Glutamatergic neuron (in vitro differentiated cells): ENCODE measurements around the gene A4GALT. TPM values are rescaled to one million over a fixed set of nuclear protein-coding genes. Genes with fewer than 3 reads are reported as not detected.

ENCODE experiments used
- DNase-seq: peaks from one replicate; pipeline ENCODE4 v3.0.0; 2022
- H3K27ac Mint-ChIP-seq: one replicate; pipeline ENCODE4 v1.8.0; 2020; ENCODE audit warnings: mild to moderate bottlenecking, mixed read lengths, inconsistent platforms; ENCODE audit not compliant: unreplicated experiment
- H3K27me3 Mint-ChIP-seq: one replicate; pipeline ENCODE4 v1.8.0; 2020; ENCODE audit warnings: mild to moderate bottlenecking, moderate library complexity, mixed read lengths, inconsistent platforms; ENCODE audit not compliant: unreplicated experiment
- H3K36me3 Mint-ChIP-seq: one replicate; pipeline ENCODE4 v1.8.0; 2020; ENCODE audit warnings: mild to moderate bottlenecking, mixed read lengths, inconsistent platforms; ENCODE audit not compliant: unreplicated experiment
- H3K4me1 Mint-ChIP-seq: one replicate; pipeline ENCODE4 v1.8.0; 2020; ENCODE audit warnings: mild to moderate bottlenecking, low read depth, mixed read lengths, inconsistent platforms; ENCODE audit not compliant: unreplicated experiment
- H3K4me3 Mint-ChIP-seq: one replicate; pipeline ENCODE4 v1.8.0; 2020; ENCODE audit warnings: mild to moderate bottlenecking, mixed read lengths, inconsistent platforms; ENCODE audit not compliant: unreplicated experiment
- H3K9me3 Mint-ChIP-seq: one replicate; pipeline ENCODE4 v1.8.0; 2020; ENCODE audit warnings: mild to moderate bottlenecking, moderate library complexity, mixed read lengths, inconsistent platforms; ENCODE audit not compliant: unreplicated experiment
- CTCF ChIP-seq: fragments of 200-600 bp; sonication (generic); IDR thresholded peaks from one replicate; pipeline ENCODE4 v1.5.0; 2021; ENCODE audit not compliant: partially characterized antibody, unreplicated experiment
- total RNA-seq: library from RNA; stranded (reverse); fragmentation: NEBNext Ultra II Directional; extraction: Animal tissue kit (Norgen Biotek cat#: 25700); gene quantifications from one replicate; pipeline ENCODE4 v1.2.1, GENCODE V29; 2021; ENCODE audit not compliant: unreplicated experiment

The A4GALT gene
- total RNA-seq, 1 donor from 2014 or later, result 61.4 TPM

- no peak overlapping the region for H3K27ac Mint-ChIP-seq
- H3K9me3 Mint-ChIP-seq, result peaks cover 2% of the 10 kb centered on the region
- H3K27me3 Mint-ChIP-seq, result peaks cover 7% of the 10 kb centered on the region
- H3K36me3 Mint-ChIP-seq, result peaks cover 11% of the 10 kb centered on the region
- H3K4me1 Mint-ChIP-seq, result peaks cover 9% of the 10 kb centered on the region
- no peak for TF ChIP-seq CTCF
- no peak overlapping the region for H3K4me3 Mint-ChIP-seq
- DNase-seq, result no peak
Observed at GRCh38 chr22:42711895-42712837, 8.5 kb downstream of the A4GALT start.

- Mint-ChIP-seq H3K4me3 (no peak overlapping the region), H3K4me1 (peaks cover 3% of the 10 kb centered on the region), H3K27ac (no peak overlapping the region), H3K9me3 (peaks cover 2% of the 10 kb centered on the region), H3K36me3 (peaks cover 11% of the 10 kb centered on the region), H3K27me3 (peaks cover 4% of the 10 kb centered on the region)
- no peak for TF ChIP-seq CTCF
- no peak for DNase-seq
Observed at GRCh38 chr22:42711281-42711731, 9.4 kb downstream of the A4GALT start.

- TF ChIP-seq CTCF, result no peak
- peaks cover 2% of the 10 kb centered on the region for H3K9me3 Mint-ChIP-seq
- H3K4me3 Mint-ChIP-seq, result no peak overlapping the region
- H3K27ac Mint-ChIP-seq, result no peak overlapping the region
- H3K27me3 Mint-ChIP-seq, result peaks cover 4% of the 10 kb centered on the region
- H3K4me1 Mint-ChIP-seq, result no peaks in the 10 kb centered on the region
- H3K36me3 Mint-ChIP-seq, result peaks cover 11% of the 10 kb centered on the region
- no peak for DNase-seq
Observed at GRCh38 chr22:42708417-42708816, 12.3 kb downstream of the A4GALT start.

- no peak for TF ChIP-seq CTCF
- no peaks in the 10 kb centered on the region for H3K4me1 Mint-ChIP-seq
- H3K27me3 Mint-ChIP-seq, result peaks cover 4% of the 10 kb centered on the region
- no peak for DNase-seq
- peaks cover 2% of the 10 kb centered on the region for H3K9me3 Mint-ChIP-seq
- no peak overlapping the region for H3K27ac Mint-ChIP-seq
- H3K4me3 Mint-ChIP-seq, result no peak overlapping the region
- H3K36me3 Mint-ChIP-seq, result peaks cover 6% of the 10 kb centered on the region
Observed at GRCh38 chr22:42707496-42707895, 13.2 kb downstream of the A4GALT start.

GRCh38 chr22:42704896-42705295 lies 15.8 kb downstream of the A4GALT start:
- H3K27me3 Mint-ChIP-seq, result peaks cover 3% of the 10 kb centered on the region
- no peaks in the 10 kb centered on the region for H3K36me3 Mint-ChIP-seq
- DNase-seq, result no peak

More at GRCh38 chr22:42704896-42705295, 15.8 kb downstream of the A4GALT start:
- Mint-ChIP-seq H3K4me3 (no peak overlapping the region), H3K27ac (no peak overlapping the region), H3K9me3 (peaks cover 3% of the 10 kb centered on the region), H3K4me1 (no peaks in the 10 kb centered on the region)
- no peak for TF ChIP-seq CTCF
